Keratinocyte (primary cell): ENCODE data around the gene ROR1. TPM values are rescaled to one million over a fixed set of nuclear protein-coding genes. Genes with fewer than 3 reads are reported as not detected.

ENCODE experiments used
- DNase-seq: peaks from one replicate; pipeline ENCODE4 v3.0.0-alpha.2; 2011; ENCODE audit warnings: low read depth, missing footprints, low spot score
- FAIRE-seq: peaks from 2 replicates; lab custom pipeline; 2011; peaks lifted over from hg19 to GRCh38; lab: Jason Lieb, UNC
- H2AFZ ChIP-seq: 2 replicates; pipeline ENCODE4 v1.6.0; 2012; ENCODE audit warnings: low read length, control low read depth, inconsistent platforms; ENCODE audit not compliant: control insufficient read depth
- H3K27ac ChIP-seq: 2 replicates; pipeline ENCODE4 v1.5.1; 2011; ENCODE audit warnings: low read length; ENCODE audit not compliant: control insufficient read depth, insufficient read depth
- H3K27me3 ChIP-seq: 3 replicates; pipeline ENCODE4 v1.6.0; 2011; ENCODE audit warnings: low read length; ENCODE audit not compliant: control insufficient read depth, insufficient read depth; ENCODE audit errors: extremely low read depth
- H3K36me3 ChIP-seq, 2 experiments: 2 replicates in 1 of 2; 3 replicates in 1 of 2; pipeline ENCODE4 v1.5.1; 2011; ENCODE audit warnings: low read length in 2 of 2, mild to moderate bottlenecking in 1 of 2; ENCODE audit not compliant: control insufficient read depth in 2 of 2, insufficient read depth in 2 of 2; ENCODE audit errors: extremely low read depth in 1 of 2
- H3K4me1 ChIP-seq: 3 replicates; pipeline ENCODE4 v1.5.1; 2011; ENCODE audit warnings: low read length; ENCODE audit not compliant: control insufficient read depth, insufficient read depth; ENCODE audit errors: extremely low read depth
- H3K4me2 ChIP-seq: 3 replicates; pipeline ENCODE4 v1.6.0; 2011; ENCODE audit warnings: low read depth, low read length; ENCODE audit not compliant: control insufficient read depth, insufficient read depth; ENCODE audit errors: extremely low read depth
- H3K4me3 ChIP-seq, 3 experiments: fragments of 200-600 bp in 1 of 3; sonication (generic) in 1 of 3; 2 replicates in 2 of 3; 3 replicates in 1 of 3; pipeline ENCODE4 v1.5.1; 2011 to 2016; ENCODE audit warnings: low read length in 3 of 3, mild to moderate bottlenecking in 3 of 3, control low read depth in 2 of 3, inconsistent platforms in 1 of 3, low read depth in 1 of 3, mixed read lengths in 1 of 3, mixed run types in 1 of 3, moderate library complexity in 1 of 3; ENCODE audit not compliant: control insufficient read depth in 2 of 3, insufficient read depth in 2 of 3; ENCODE audit errors: extremely low read depth in 1 of 3
- H3K79me2 ChIP-seq: 2 replicates; pipeline ENCODE4 v1.6.0; 2012; ENCODE audit warnings: low read length; ENCODE audit not compliant: control insufficient read depth, insufficient read depth
- H3K9ac ChIP-seq: 3 replicates; pipeline ENCODE4 v1.6.0; 2011; ENCODE audit warnings: low read length; ENCODE audit not compliant: control insufficient read depth, insufficient read depth; ENCODE audit errors: extremely low read depth
- H3K9me1 ChIP-seq: 3 replicates; pipeline ENCODE4 v1.6.0; 2011; ENCODE audit warnings: low read length; ENCODE audit not compliant: control insufficient read depth, insufficient read depth; ENCODE audit errors: extremely low read depth
- H3K9me3 ChIP-seq: 2 replicates; pipeline ENCODE4 v1.5.1; 2012; ENCODE audit warnings: low read depth, low read length; ENCODE audit not compliant: control insufficient read depth
- H4K20me1 ChIP-seq: 3 replicates; pipeline ENCODE4 v1.6.0; 2011; ENCODE audit warnings: low read length; ENCODE audit not compliant: control insufficient read depth, insufficient read depth; ENCODE audit errors: extremely low read depth
- EZH2 ChIP-seq: IDR thresholded peaks from one replicate; pipeline ENCODE4 v1.6.1; 2012; ENCODE audit warnings: inconsistent platforms, mild to moderate bottlenecking, low read length, moderate library complexity
- dilution Hi-C: fragments of 300-500 bp; cut with MboI; formaldehyde crosslinking; loops from one replicate; pipeline ENCODE4 v1.7.0; 2020; ENCODE audit warnings: low sequenced_read_pairs; ENCODE audit not compliant: extremely low pct_ligation_motif_present
- polyA plus RNA-seq, 5 experiments: library from polyadenylated mRNA; depleted of rRNA in 3 of 5; stranded (reverse) in 3 of 5; stranded (forward) in 1 of 5; unstranded in 1 of 5; fragments of >200 nt; gene quantifications; 1 replicate in 1 of 5; 2 replicates in 3 of 5; 3 replicates in 1 of 5; pipeline versions ENCODE4 v1.2.1 to v1.2.3, GENCODE V29; 2011 to 2012; ENCODE audit warnings: missing spikeins in 2 of 5, low read depth in 1 of 5, low replicate concordance in 1 of 5
- TF ChIP-seq, protein P1 (sequence below), 3 experiments: IDR thresholded peaks in 1 of 3; conservative IDR thresholded peaks in 1 of 3; optimal IDR thresholded peaks in 1 of 3; 2 replicates in 2 of 3; 3 replicates in 1 of 3; pipeline versions ENCODE3 to v1.5.1; 2011; ENCODE audit warnings: low read length in 3 of 3, mild to moderate bottlenecking in 3 of 3, moderate library complexity in 2 of 3, control low read depth in 1 of 3, inconsistent platforms in 1 of 3; ENCODE audit not compliant: insufficient read depth in 2 of 3; ENCODE audit errors: extremely low read depth in 1 of 3

Gene ROR1
- polyA plus RNA-seq, 1 donor (not counting 4 experiments of a cell fraction or from before 2014, with no cell fraction given) = 9.2 TPM

DNA sequence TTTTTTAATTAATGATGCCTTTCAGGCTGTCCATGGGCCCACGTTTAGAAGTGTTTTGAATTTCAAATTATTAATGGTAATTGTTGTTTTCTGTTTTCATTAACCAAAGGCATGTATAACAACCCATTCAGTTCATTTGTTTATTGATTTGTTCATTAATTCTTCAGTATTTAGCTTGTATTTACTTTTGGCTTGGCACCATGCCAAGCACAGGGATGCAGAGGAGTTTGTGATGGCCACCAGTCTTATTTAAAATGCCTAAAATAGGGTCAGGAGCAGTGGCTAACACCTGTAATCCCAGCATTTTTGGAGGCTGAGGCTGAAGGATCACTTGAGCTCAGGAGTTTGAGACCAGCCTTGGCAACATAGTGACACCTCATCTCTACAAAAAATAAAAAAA lies 75.3 kb downstream of the ROR1 start:
- Histone ChIP-seq H3K9me1 (no peaks in the 10 kb centered on the region), H4K20me1 (no peaks in the 10 kb centered on the region), H3K4me1 (peaks cover 16% of the 10 kb centered on the region), H2AFZ (no peak overlapping the region), H3K9ac (no peak overlapping the region), H3K27ac (no peak overlapping the region), H3K27me3 (no peaks in the 10 kb centered on the region), H3K79me2 (no peaks in the 10 kb centered on the region), H3K9me3 (no peaks in the 10 kb centered on the region), H3K4me2 (no peak overlapping the region), H3K4me3 (no peak overlapping the region), H3K36me3 (no peaks in the 10 kb centered on the region)
- dilution Hi-C loops = no loop called here
- TF ChIP-seq, protein P1, sequence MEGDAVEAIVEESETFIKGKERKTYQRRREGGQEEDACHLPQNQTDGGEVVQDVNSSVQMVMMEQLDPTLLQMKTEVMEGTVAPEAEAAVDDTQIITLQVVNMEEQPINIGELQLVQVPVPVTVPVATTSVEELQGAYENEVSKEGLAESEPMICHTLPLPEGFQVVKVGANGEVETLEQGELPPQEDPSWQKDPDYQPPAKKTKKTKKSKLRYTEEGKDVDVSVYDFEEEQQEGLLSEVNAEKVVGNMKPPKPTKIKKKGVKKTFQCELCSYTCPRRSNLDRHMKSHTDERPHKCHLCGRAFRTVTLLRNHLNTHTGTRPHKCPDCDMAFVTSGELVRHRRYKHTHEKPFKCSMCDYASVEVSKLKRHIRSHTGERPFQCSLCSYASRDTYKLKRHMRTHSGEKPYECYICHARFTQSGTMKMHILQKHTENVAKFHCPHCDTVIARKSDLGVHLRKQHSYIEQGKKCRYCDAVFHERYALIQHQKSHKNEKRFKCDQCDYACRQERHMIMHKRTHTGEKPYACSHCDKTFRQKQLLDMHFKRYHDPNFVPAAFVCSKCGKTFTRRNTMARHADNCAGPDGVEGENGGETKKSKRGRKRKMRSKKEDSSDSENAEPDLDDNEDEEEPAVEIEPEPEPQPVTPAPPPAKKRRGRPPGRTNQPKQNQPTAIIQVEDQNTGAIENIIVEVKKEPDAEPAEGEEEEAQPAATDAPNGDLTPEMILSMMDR (optimal IDR thresholded peaks at IDR 0.05 in 1 of 3, IDR thresholded peaks at IDR 0.05 in 1 of 3, conservative IDR thresholded peaks at IDR 0.05 in 1 of 3; ENCODE audit: extremely low read depth in 1 of 3, insufficient read depth in 2 of 3, low read length in 3 of 3) = no peak
- TF ChIP-seq EZH2 = no peak
- no peak for DNase-seq
- no peak for FAIRE-seq

DNA sequence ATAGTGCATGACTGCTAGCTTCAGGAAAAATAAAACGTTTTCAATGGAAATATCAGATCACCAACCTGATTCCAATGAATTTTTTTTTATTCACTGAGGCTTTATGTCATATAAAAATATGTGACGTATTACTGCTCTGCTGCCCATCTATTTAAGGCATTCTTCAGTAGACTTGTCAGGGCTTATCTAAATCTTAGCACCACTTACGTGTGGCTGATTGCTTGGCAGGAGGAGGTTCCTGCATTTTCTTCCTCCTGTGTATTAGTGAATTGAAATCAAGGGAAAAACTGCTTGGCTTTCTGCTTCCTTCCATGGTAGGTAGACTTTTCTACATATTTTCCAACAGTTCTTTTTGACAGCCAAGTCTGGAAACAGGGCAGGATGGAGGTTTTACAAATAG lies 80.3 kb downstream of the ROR1 start:
- DNase-seq = no peak
- H3K4me2 ChIP-seq = no peak overlapping the region
- peak; percentile 51 for FAIRE-seq
- H3K36me3 ChIP-seq = no peaks in the 10 kb centered on the region
- no peaks in the 10 kb centered on the region for H3K9me3 ChIP-seq
- H3K79me2 ChIP-seq = no peaks in the 10 kb centered on the region
- H3K27ac ChIP-seq = no peak overlapping the region
- H3K9ac ChIP-seq = no peak overlapping the region
- TF ChIP-seq EZH2 = no peak
- TF ChIP-seq, protein P1 (optimal IDR thresholded peaks at IDR 0.05 in 1 of 3, IDR thresholded peaks at IDR 0.05 in 1 of 3, conservative IDR thresholded peaks at IDR 0.05 in 1 of 3; ENCODE audit: extremely low read depth in 1 of 3, insufficient read depth in 2 of 3, low read length in 3 of 3) = no peak
- no peak overlapping the region for H2AFZ ChIP-seq
- no peaks in the 10 kb centered on the region for H4K20me1 ChIP-seq
- H3K27me3 ChIP-seq = no peaks in the 10 kb centered on the region
- dilution Hi-C loops = no loop called here
- no peaks in the 10 kb centered on the region for H3K9me1 ChIP-seq
- H3K4me3 ChIP-seq = no peak overlapping the region
- H3K4me1 ChIP-seq = peaks cover 5% of the 10 kb centered on the region
